Adipocyte (in vitro differentiated cells): ENCODE results near the gene EIF2B4.
"Not testable (repeated sequence)": the region's sequence is repeated elsewhere in the genome, so short reads cannot be mapped to it uniquely, and the experiment has no call there.

Source experiments
- DNase-seq: peaks from one replicate; pipeline ENCODE4 v3.0.0-alpha.2; 2015; ENCODE audit warnings: low read depth
- H3K27me3 ChIP-seq: replicated peaks from 2 replicates; pipeline ENCODE4 v1.7.0; 2013; ENCODE audit warnings: mild to moderate bottlenecking, low read length, moderate library complexity; ENCODE audit not compliant: control insufficient read depth, insufficient read depth
- H3K36me3 ChIP-seq: 2 replicates; pipeline ENCODE4 v1.7.0; 2013; ENCODE audit warnings: low read length, mild to moderate bottlenecking, moderate library complexity; ENCODE audit not compliant: control insufficient read depth, insufficient read depth, severe bottlenecking
- H3K4me1 ChIP-seq: 2 replicates; pipeline ENCODE4 v1.7.0; 2013; ENCODE audit warnings: mild to moderate bottlenecking, low read length, moderate library complexity; ENCODE audit not compliant: control insufficient read depth, insufficient read depth
- H3K4me3 ChIP-seq: 2 replicates; pipeline ENCODE4 v1.7.0; 2013; ENCODE audit warnings: mild to moderate bottlenecking, low read length, moderate library complexity
- H3K9ac ChIP-seq: 2 replicates; pipeline ENCODE4 v1.7.0; 2013; ENCODE audit warnings: mild to moderate bottlenecking, low read length, moderate library complexity
- H3K9me3 ChIP-seq: 2 replicates; pipeline ENCODE4 v1.7.0; 2013; ENCODE audit warnings: mild to moderate bottlenecking, low read length, moderate library complexity; ENCODE audit not compliant: control insufficient read depth

The EIF2B4 gene

DNA sequence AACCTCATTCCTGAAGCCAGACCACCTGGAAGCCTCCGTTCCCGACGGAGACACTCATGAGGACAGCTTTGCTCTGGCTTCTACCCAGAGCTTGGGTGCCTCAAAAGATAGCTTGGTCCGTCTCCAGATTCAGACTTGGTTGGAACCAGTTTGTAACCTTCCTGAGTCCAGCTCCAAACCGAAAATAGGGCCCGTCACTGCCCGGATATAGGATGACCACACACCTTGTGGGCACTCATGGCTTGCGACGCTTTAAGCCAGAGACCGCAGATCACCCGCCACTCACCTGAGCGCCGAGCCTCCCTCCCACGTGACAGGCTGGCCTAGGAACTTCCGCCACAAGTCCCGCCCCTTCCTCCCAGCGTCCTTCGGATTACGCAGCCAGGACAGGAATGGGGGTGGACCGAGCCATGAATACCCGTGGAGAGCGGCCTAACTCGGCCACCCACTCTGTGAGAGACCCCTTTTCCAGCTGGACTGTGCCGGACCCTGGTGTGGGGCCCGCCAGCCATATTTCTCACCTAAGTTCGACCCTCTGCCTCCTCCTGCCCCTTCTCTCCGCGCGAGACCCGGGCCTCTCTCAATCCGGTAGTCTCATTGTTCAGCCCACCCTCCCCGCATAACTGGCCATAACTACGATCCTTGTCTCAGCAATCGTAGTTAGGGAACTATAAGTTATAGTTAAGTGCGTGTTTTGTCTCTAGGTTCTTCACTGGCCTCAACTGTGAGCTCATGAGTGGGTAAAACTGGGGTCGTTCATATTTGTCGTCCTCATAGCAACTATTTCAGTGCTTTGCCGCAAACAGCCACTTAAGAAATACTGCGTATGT is 47.2 kb downstream of the EIF2B4 start, which contains the start of gene MPV17:
Gene MPV17, minus strand, starts transcription at position 332 of the 830 bp plus-strand sequence. CDS start 580 bp downstream, outside the sequence.
- Histone ChIP-seq H3K36me3 (peaks cover 25% of the 10 kb centered on the region), H3K9ac (peak within 1 kb of the TSS; percentile 99), H3K4me1 (peaks cover 36% of the 10 kb centered on the region), H3K4me3 (peak within 1 kb of the TSS; percentile 94), H3K9me3 (no peaks in the 10 kb centered on the region), H3K27me3 (no peaks in the 10 kb centered on the region)
- peak; percentile 97 for DNase-seq

DNA sequence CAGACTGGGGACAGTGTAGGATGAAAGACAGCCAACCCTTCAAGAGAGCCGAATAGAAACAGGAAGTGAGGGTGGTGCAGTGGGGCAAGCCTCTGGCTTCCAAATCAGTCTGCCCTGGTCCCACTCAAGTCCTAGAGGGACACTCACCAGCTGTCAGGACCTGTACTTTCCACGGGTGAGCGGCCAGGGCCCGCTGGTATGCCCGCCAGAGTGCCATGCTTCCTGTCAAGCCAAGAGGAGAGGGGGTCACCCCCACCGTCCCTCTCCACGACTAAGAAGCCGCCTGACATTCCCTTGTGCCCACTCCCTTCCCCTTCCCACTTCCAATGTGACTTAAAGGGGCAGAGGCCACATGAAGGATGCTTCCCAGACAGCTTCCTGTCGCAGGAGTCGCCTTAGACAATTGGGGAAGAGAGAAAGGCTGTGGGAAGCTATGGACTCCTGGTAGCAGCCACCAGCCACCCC is 47.8 kb downstream of the EIF2B4 start:
- peak overlapping the region; percentile 94 for H3K4me3 ChIP-seq
- H3K27me3 ChIP-seq: no peaks in the 10 kb centered on the region
- DNase-seq: peak; percentile 50
- peaks cover 20% of the 10 kb centered on the region for H3K36me3 ChIP-seq
- H3K4me1 ChIP-seq: peaks cover 36% of the 10 kb centered on the region
- H3K9ac ChIP-seq: peak overlapping the region; percentile 99
- no peaks in the 10 kb centered on the region for H3K9me3 ChIP-seq

DNA sequence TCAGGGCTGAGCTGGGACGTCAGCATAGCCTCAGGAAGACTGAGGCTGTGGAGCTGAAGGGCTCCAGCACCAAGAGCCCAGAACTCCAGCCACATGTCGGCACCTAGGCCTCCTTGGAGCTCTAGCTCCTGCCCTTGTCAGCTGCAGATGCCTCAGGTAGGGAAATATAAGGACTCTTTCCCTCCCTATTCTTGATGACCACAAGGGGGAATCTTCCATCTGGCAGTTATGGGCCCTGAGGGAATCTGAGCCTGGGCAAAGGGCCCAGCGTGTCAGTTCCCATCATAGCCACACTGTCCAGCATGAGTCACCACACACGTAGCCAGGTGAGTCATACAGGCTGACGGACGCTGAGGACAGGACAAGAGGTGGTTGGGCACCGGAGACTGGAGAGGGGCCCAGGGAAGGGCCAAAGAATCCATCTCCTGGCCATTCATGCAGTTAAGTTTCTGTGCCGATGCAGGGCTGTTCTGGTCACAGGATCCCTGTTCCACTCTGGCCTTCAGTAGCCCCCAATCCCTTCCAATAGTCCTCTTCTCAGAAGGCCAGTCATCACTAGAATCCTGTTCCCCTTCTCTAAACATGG is 49.1 kb downstream of the EIF2B4 start:
- Histone ChIP-seq H3K27me3 (no peaks in the 10 kb centered on the region), H3K9me3 (no peaks in the 10 kb centered on the region), H3K4me1 (peaks cover 36% of the 10 kb centered on the region), H3K36me3 (peaks cover 16% of the 10 kb centered on the region), H3K4me3 (peak overlapping the region; percentile 94), H3K9ac (peak overlapping the region; percentile 35)
- peak; percentile 92 for DNase-seq

DNA sequence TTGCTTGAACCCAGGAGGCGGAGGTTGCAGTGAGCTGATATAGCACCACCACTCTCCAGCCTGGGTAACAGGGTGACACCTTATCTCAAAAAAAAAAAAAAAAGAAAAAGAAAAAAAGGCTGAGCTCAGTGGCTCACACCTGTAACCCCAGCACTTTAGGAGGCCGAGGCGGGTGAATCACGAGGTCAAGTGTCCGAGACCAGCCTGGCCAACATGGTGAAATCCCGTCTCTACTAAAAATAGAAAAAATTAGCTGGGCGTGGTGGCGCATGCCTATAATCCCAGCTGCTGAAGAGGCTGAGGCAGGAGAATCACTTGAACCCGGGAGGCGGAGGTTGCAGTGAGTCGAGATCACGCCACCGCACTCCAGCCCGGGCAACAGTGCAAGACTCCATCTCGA is 50.3 kb downstream of the EIF2B4 start:
- peaks cover 36% of the 10 kb centered on the region for H3K4me1 ChIP-seq
- not testable (repeated sequence) for H3K36me3 ChIP-seq, H3K9me3 ChIP-seq, DNase-seq, H3K27me3 ChIP-seq, H3K9ac ChIP-seq, H3K4me3 ChIP-seq

- peaks cover 10% of the 10 kb centered on the region for H3K36me3 ChIP-seq
- no peak for DNase-seq
- H3K9me3 ChIP-seq: no peaks in the 10 kb centered on the region
- peaks cover 14% of the 10 kb centered on the region for H3K4me1 ChIP-seq
- H3K9ac ChIP-seq: no peak overlapping the region
- no peak overlapping the region for H3K4me3 ChIP-seq
- H3K27me3 ChIP-seq: no peaks in the 10 kb centered on the region
These were observed 53.3 kb downstream of the EIF2B4 start for GRCh38 chr2:27316655-27317412.

DNA sequence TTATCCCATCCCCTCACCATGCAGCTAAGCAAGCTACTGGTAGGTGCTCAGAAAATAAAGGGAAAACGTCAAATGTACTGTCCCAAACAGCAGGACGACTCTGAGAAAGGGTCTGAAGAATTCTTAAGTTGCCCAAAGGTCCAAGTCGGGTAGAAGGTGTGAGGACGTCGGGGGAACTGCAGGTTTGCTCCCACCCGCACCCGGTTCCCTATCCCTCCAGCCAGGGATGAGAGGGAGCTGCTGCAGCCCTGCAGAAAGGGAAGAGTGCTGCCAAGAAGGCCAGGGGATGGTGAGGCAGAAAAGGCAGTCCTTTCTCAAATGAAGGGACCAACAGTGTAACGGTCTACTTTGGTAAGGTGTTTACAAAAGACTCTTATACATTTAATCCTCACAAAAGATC is 55.0 kb downstream of the EIF2B4 start:
- Histone ChIP-seq H3K27me3 (no peaks in the 10 kb centered on the region), H3K4me1 (no peaks in the 10 kb centered on the region), H3K9me3 (no peaks in the 10 kb centered on the region), H3K36me3 (peaks cover 15% of the 10 kb centered on the region), H3K4me3 (no peak overlapping the region), H3K9ac (no peak overlapping the region)
- DNase-seq: no peak

- H3K9me3 ChIP-seq: no peaks in the 10 kb centered on the region
- no peak overlapping the region for H3K4me3 ChIP-seq
- H3K27me3 ChIP-seq: no peaks in the 10 kb centered on the region
- peaks cover 16% of the 10 kb centered on the region for H3K36me3 ChIP-seq
- H3K9ac ChIP-seq: no peak overlapping the region
- H3K4me1 ChIP-seq: no peaks in the 10 kb centered on the region
- no peak for DNase-seq
These were observed 55.4 kb downstream of the EIF2B4 start for GRCh38 chr2:27314709-27315108.
